HG03442 (cell line): ENCODE measurements around the gene MPV17.
"Not testable (repeated sequence)": the region's sequence is repeated elsewhere in the genome, so short reads cannot be mapped to it uniquely, and the experiment has no call there.

ENCODE experiments used
- ATAC-seq: cut with Tn5 transposase; IDR thresholded peaks from one replicate; pipeline ENCODE4 v1.9.1; 2021; ENCODE audit warnings: mild to moderate bottlenecking, moderate library complexity; ENCODE audit not compliant: unreplicated experiment

MPV17 gene

DNA sequence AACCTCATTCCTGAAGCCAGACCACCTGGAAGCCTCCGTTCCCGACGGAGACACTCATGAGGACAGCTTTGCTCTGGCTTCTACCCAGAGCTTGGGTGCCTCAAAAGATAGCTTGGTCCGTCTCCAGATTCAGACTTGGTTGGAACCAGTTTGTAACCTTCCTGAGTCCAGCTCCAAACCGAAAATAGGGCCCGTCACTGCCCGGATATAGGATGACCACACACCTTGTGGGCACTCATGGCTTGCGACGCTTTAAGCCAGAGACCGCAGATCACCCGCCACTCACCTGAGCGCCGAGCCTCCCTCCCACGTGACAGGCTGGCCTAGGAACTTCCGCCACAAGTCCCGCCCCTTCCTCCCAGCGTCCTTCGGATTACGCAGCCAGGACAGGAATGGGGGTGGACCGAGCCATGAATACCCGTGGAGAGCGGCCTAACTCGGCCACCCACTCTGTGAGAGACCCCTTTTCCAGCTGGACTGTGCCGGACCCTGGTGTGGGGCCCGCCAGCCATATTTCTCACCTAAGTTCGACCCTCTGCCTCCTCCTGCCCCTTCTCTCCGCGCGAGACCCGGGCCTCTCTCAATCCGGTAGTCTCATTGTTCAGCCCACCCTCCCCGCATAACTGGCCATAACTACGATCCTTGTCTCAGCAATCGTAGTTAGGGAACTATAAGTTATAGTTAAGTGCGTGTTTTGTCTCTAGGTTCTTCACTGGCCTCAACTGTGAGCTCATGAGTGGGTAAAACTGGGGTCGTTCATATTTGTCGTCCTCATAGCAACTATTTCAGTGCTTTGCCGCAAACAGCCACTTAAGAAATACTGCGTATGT is at the start of gene MPV17:
TSS of gene MPV17 (minus strand) at position 332 of the 830 bp plus-strand sequence. CDS start 580 bp downstream, outside the sequence.
- ATAC-seq, result peak; percentile 89

- no peak for ATAC-seq
Measured at GRCh38 chr2:27370816-27371620, 48.1 kb upstream of the MPV17 start.

DNA sequence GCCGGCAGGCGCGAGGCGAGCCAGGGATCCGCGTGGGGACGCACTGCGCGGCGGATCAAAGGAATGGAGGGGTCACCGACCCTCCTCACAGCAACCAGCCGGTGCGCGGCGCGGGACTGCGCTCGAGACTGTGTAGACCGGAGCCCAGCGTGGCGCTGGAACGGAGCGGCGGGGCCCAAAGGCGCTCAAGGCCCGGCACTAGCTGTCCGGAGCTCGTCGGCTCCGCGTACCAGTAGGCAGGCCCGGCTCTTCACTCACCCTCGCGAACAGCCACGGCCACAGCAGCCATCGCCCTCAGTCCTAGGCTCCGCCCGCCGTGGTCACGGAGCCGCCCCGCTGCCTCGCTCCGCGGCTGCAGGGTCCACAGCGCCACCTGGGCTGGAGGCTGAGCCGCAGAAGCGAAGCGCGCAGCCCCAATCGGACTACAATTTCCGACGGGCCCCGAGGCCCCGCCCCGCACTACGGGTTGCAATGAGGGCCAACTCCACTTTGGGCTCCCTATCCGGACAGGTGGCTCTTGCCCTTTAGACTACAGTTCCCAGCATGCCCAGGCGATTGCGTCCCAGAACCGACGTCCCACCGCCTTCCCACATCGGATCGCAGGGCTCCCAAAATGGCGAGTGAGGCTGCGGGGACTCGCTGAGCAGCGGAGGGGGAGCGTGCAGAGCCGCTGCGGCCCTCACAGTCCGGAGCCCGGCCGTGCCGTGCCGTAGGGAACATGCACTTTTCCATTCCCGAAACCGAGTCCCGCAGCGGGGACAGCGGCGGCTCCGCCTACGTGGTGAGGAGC is 47.3 kb upstream of the MPV17 start, which contains the start of the genes EIF2B4 and SNX17:
TSS of gene EIF2B4 (minus strand) at position 313 of the 790 bp plus-strand sequence. CDS start at position 289, 24 bp downstream.
TSS of gene SNX17 (plus strand) at position 591 of the 790 bp plus-strand sequence. CDS start at position 719, 128 bp downstream.
- peak; percentile 89 for ATAC-seq

GRCh38 chr2:27369471-27370025 is 46.7 kb upstream of the MPV17 start:
- no peak for ATAC-seq

DNA sequence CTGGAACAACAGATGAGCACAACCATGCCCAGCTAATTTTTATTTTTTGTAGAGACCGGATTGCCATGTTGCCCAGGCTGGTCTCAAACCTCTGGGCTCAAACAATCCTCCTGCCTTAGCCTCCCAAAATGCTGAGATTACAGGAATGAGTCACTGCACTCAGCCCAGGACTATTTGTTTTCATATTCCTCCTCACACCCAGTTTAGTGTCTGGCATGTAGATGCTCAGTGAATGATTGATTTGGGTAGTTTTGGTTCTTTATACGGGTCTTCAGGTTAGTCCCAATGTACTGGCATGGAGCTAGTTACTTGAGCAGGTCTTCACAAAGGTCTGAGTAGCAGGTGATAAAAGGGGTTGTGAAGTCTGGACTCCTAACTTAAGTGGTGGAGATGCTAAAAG is 41.0 kb upstream of the MPV17 start:
- no peak for ATAC-seq

DNA sequence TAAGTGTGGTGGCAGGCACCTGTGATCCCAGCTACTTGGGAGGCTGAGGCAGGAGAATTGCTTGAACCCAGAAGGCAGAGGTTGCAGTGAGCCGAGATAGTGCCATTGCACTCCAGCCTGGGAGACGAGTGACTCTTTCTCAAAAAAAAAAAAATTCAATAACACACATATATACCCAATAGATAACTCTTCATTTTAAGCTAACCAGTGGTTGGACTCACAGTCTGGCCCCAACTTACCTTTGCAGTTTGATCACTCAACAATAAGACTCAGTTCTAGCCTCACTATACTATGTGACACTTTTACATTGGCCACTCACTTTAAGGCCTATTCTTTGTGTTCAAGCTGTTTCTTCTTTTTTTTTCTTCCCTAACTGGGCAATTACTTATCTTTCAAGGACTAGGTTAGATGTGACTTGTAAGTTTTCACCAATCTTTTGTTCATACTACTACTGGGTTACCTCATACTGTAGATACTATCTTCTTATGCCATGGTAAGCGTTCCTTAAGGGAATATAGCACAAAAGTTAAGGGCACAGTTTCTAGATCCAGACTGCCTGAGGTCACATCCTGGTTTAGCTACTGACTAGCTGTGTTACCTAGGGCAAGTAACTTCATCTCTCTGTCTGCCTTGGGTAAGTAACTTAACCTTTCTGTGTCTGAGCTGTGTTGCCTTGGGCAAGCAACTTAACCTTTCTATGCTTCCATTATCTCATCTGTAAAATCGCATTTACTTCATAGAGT is 40.0 kb upstream of the MPV17 start:
- no peak for ATAC-seq

- peak; percentile 81 for ATAC-seq
Measured at GRCh38 chr2:27356382-27357181, 33.7 kb upstream of the MPV17 start, which contains the start of gene GTF3C2. GTF3C2 (minus strand) TSS chr2:27356764; CDS start chr2:27343554, 13,210 bp downstream.

DNA sequence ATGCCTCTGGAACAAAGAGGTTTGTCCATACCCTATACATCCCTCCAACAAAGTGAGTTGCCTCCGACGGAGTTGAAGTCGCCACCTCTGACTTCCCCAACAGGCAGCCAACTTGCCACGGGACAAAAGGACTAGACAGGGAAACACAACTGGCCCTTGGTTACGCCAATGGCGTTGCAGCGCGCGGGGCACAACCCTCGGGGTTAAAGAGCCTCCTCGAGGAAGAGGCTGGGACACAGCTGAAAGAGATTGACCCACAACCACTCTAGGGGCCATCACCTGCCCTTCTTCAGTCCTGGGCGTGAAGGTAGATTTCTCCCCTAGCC is 33.1 kb upstream of the MPV17 start:
- ATAC-seq, result peak; percentile 36

GRCh38 chr2:27354597-27354927 is 31.7 kb upstream of the MPV17 start:
- no peak for ATAC-seq

DNA sequence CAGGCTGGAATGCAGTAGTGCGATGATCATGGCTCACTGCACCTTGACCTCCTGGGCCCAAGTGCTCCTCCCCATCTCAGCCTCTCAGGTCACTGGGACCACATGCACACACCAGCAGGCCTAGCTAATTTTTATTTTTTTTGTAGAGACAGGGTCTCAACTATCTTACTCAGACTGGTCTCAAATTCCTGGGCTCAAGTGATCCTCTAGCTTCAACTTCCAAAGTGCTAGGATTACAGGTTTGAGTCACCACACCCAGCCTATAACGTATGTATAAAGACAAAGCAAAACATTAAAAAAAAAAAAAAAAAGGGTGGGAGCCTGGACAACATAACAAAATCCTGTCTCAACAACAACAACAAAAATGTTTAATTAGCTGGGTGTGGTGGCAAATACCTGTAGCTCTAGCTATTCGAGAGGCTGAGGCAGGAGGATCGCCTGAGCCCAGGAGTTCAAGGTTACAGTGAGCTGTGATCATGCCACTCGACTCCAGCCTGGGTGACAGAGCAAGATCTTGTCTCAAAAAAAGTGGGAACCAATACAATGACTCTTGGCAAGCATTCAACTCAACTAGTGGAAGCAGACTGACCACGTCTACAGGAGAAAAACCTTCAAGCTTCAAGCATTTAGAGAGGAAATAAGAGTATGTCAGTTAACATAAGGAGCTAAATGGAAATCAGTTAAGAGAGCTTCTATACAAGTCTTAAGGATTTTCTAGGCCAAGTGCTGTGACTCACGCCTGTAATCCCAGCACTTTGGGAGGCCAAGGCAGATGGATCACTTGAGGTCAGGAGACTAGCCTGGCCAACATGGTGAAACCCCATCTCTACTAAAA is 31.1 kb upstream of the MPV17 start:
- ATAC-seq, result no peak

DNA sequence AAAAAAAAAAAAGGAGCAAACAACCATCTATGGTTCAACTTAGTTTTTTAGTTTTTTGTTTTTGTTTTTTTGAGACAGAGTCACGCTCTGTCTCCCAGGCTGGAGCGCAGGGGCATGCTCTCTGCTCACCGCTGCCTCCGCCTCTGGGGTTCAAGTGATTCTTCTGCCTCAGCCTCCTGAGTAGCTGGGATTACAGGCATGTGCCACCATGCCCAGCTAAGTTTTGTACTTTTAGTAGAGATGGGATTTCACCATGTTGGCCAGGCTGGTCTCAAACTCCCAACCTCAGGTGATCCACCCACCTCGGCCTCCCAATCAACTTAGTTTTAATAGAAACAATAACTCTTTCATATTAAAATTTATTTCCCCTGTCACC is 30.5 kb upstream of the MPV17 start:
- ATAC-seq, result not testable (repeated sequence)

GRCh38 chr2:27351802-27352598 is 29.1 kb upstream of the MPV17 start:
- ATAC-seq, result no peak

GRCh38 chr2:27350106-27350693 is 27.3 kb upstream of the MPV17 start:
- ATAC-seq, result no peak

- no peak for ATAC-seq
Measured at GRCh38 chr2:27347641-27348040, 24.7 kb upstream of the MPV17 start.

- no peak for ATAC-seq
Measured at GRCh38 chr2:27336173-27336572, 13.3 kb upstream of the MPV17 start.

DNA sequence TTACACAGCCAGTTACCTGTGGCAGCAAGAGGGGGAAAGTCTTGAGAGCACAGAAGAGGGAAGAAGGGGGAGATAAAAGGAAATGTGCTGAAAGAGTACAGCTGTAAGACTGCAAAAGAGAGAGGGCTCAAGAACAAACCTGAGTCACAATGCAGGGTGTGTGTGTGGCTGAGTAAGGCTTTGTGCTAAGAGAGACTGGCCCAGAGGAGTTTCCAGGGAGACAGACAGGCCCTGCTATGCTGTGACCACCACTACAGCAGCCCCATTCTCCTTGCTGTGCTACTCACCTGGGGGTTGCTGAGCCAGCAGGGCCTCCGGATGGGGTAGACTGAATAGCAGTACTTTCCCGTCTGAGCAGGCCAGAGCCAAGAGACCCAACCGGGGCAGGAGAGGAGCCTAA is 12.4 kb upstream of the MPV17 start:
- no peak for ATAC-seq

DNA sequence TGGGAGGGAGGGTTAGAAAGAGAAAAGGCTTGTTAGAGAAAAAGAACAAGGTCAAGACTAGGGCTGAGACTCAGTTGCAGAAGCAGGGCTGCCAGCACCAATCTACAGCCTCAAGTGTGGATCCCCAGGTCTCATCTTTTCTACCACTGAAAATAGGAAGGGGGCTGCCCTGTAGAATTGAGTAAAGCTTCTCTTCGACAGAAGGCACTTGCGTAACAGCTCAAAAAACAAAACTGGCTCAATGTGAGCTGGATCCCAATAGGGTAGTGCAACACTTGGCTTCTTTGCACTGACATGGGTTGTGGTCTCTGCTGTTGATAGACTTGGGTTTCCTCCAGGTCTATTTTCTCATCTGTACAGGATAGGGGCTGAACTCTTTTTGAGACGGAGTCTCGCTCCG is 1.8 kb upstream of the MPV17 start:
- no peak for ATAC-seq
